Measurements from ENCODE around the gene IFNK. TPM values are rescaled to one million over a fixed set of nuclear protein-coding genes. Genes with fewer than 3 reads are reported as not detected.

Gene IFNK
- total RNA-seq, 1 experiment from 2014 or later: not detected

GRCh38 chr9:27556470-27556869, 32.4 kb downstream of the IFNK start:
- intact Hi-C loops (cut with micrococcal nuclease): no loop called here
- Histone ChIP-seq H3K9me2 (replicated peaks; ENCODE audit: low read length) (no peaks in the 10 kb centered on the region), H3K9ac (ENCODE audit: low read length) (no peak overlapping the region), H3K27ac (ENCODE audit: low read length) (no peak overlapping the region), H3K79me2 (ENCODE audit: low read length) (no peaks in the 10 kb centered on the region), H2AFZ (ENCODE audit: low read length) (no peak overlapping the region), H4K20me1 (ENCODE audit: low read length) (no peaks in the 10 kb centered on the region), H3K9me3 (ENCODE audit: low read length) (no peaks in the 10 kb centered on the region), H3K4me1 (ENCODE audit: insufficient read depth, low read length) (no peaks in the 10 kb centered on the region), H3K36me3 (ENCODE audit: low read depth, low read length) (peaks cover 6% of the 10 kb centered on the region; the same call in 1 of the 2 replicates), H3F3A (ENCODE audit: low read length, unreplicated experiment) (no peaks in the 10 kb centered on the region), H3K27me3 (ENCODE audit: low read length) (no peaks in the 10 kb centered on the region), H3K4me3 (ENCODE audit: low read length) (no peak overlapping the region), H3K4me2 (ENCODE audit: low read length) (no peak overlapping the region)
- no peak for DNase-seq
- ChIA-PET POLR2A (ENCODE audit: unreplicated experiment) (no interaction called here), CTCF (no interaction called here)
- no TSS peak for BruUV-seq (replicated peaks)
- TF ChIP-seq EZH2phosphoT487 (IDR thresholded peaks at IDR 0.05; ENCODE audit: borderline replicate concordance, low read length) (no peak), EZH2 (IDR thresholded peaks at IDR 0.05; ENCODE audit: low read length, unreplicated experiment) (no peak), CTCF (conservative IDR thresholded peaks at IDR 0.05; ENCODE audit: low read depth, low read length) (no peak)
- ATAC-seq: no peak

DNA sequence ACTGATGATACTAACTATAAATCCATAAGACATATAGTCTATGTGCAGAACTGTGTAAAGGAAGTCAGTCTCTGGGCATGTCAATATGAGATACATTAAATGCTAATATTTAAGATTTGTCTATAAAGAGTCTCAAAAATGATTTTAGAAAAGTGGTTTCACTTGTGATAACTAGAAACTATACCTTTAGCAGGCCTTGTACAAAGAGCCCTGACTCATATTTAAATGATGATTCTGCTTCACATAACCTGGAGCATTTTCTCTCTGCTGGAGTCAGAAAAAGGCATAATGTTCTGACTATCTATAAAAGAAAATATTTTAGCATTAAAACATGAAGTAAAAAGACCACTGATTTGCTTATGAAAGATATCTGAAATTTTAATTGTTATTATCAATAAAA, 34.2 kb downstream of the IFNK start:
- H3K4me1 ChIP-seq (ENCODE audit: insufficient read depth, low read length): no peaks in the 10 kb centered on the region
- DNase-seq (no peak), ATAC-seq (no peak)
- ChIA-PET POLR2A (ENCODE audit: unreplicated experiment) (no interaction called here), CTCF (no interaction called here)
- no peak overlapping the region for H2AFZ ChIP-seq (ENCODE audit: low read length)
- H3K36me3 ChIP-seq (ENCODE audit: low read depth, low read length): peaks cover 10% of the 10 kb centered on the region; the same call in 1 of the 2 replicates
- H4K20me1 ChIP-seq (ENCODE audit: low read length): no peaks in the 10 kb centered on the region
- H3K9me3 ChIP-seq (ENCODE audit: low read length): no peaks in the 10 kb centered on the region
- no peak for TF ChIP-seq CTCF (conservative IDR thresholded peaks at IDR 0.05; ENCODE audit: low read depth, low read length)
- TF ChIP-seq EZH2 (IDR thresholded peaks at IDR 0.05; ENCODE audit: low read length, unreplicated experiment): no peak
- no peak for TF ChIP-seq EZH2phosphoT487 (IDR thresholded peaks at IDR 0.05; ENCODE audit: borderline replicate concordance, low read length)
- H3K9ac ChIP-seq (ENCODE audit: low read length): no peak overlapping the region
- H3K27ac ChIP-seq (ENCODE audit: low read length): no peak overlapping the region
- no peak overlapping the region for H3K4me2 ChIP-seq (ENCODE audit: low read length)
- intact Hi-C loops (cut with micrococcal nuclease): no loop called here
- H3K9me2 ChIP-seq (replicated peaks; ENCODE audit: low read length): no peaks in the 10 kb centered on the region
- H3K4me3 ChIP-seq (ENCODE audit: low read length): no peak overlapping the region
- no peaks in the 10 kb centered on the region for H3K79me2 ChIP-seq (ENCODE audit: low read length)
- H3K27me3 ChIP-seq (ENCODE audit: low read length): no peaks in the 10 kb centered on the region
- no TSS peak for BruUV-seq (replicated peaks)
- H3F3A ChIP-seq (ENCODE audit: low read length, unreplicated experiment): no peaks in the 10 kb centered on the region

- no peaks in the 10 kb centered on the region for H3K27me3 ChIP-seq (ENCODE audit: low read length)
- H3F3A ChIP-seq (ENCODE audit: low read length, unreplicated experiment): no peaks in the 10 kb centered on the region
- ChIA-PET CTCF (no interaction called here), POLR2A (ENCODE audit: unreplicated experiment) (no interaction called here)
- no peak overlapping the region for H3K27ac ChIP-seq (ENCODE audit: low read length)
- no peak overlapping the region for H2AFZ ChIP-seq (ENCODE audit: low read length)
- no peak overlapping the region for H3K9ac ChIP-seq (ENCODE audit: low read length)
- no peaks in the 10 kb centered on the region for H3K79me2 ChIP-seq (ENCODE audit: low read length)
- H4K20me1 ChIP-seq (ENCODE audit: low read length): no peaks in the 10 kb centered on the region
- H3K4me2 ChIP-seq (ENCODE audit: low read length): no peak overlapping the region
- ATAC-seq (no peak), DNase-seq (no peak)
- H3K36me3 ChIP-seq (ENCODE audit: low read depth, low read length): peaks cover 10% of the 10 kb centered on the region; the same call in 1 of the 2 replicates
- BruUV-seq (replicated peaks): no TSS peak
- H3K9me2 ChIP-seq (replicated peaks; ENCODE audit: low read length): no peaks in the 10 kb centered on the region
- intact Hi-C loops (cut with micrococcal nuclease): no loop called here
- no peaks in the 10 kb centered on the region for H3K9me3 ChIP-seq (ENCODE audit: low read length)
- H3K4me1 ChIP-seq (ENCODE audit: insufficient read depth, low read length): no peaks in the 10 kb centered on the region
- H3K4me3 ChIP-seq (ENCODE audit: low read length): no peak overlapping the region
- TF ChIP-seq CTCF (conservative IDR thresholded peaks at IDR 0.05; ENCODE audit: low read depth, low read length) (no peak), EZH2phosphoT487 (IDR thresholded peaks at IDR 0.05; ENCODE audit: borderline replicate concordance, low read length) (no peak), EZH2 (IDR thresholded peaks at IDR 0.05; ENCODE audit: low read length, unreplicated experiment) (no peak)
Observed at GRCh38 chr9:27560457-27560856, 36.4 kb downstream of the IFNK start.

Data from PC-3 (cell line).